HFF-Myc (cell line): Measurements from ENCODE around the gene GRB10.
A peak's percentile ranks its signal among the peaks of the same experiment; 100 is the strongest.

Experiments
- DNase-seq: peaks from one replicate; pipeline ENCODE4 v3.0.0-alpha.2; 2011; ENCODE audit warnings: low read depth; ENCODE audit errors: extremely low read depth
- H3K4me3 ChIP-seq: replicated peaks from 2 replicates; pipeline ENCODE4 v1.5.1; 2011; ENCODE audit warnings: low read depth, mild to moderate bottlenecking, control low read depth, low read length
- CTCF ChIP-seq: IDR thresholded peaks from 2 replicates; pipeline ENCODE4 v1.5.1; 2012; ENCODE audit warnings: mild to moderate bottlenecking, low read depth, low read length, control low read depth; ENCODE audit errors: missing control alignments

Gene GRB10

DNA sequence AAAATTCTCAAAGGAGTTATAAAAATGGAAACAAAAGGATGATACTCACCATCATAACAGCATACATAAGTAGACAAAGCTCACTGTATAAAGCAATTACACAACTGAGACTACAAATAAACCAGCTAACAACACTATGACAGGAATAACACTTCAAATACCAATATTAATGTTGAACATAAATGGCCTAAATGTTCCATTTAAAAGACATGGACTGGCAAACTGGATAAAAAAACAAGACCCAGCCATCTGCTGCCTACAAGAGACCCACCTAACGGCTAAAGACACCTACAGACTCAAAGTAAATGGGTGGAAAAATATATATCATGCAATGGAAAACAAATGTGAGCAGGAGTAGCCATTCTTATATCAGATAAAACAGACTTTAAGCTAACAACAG lies 148.3 kb downstream of the GRB10 start:
- H3K4me3 ChIP-seq, result no peak overlapping the region
- no peak for DNase-seq
- TF ChIP-seq CTCF, result no peak

- no peak for DNase-seq
- H3K4me3 ChIP-seq, result no peak overlapping the region
- no peak for TF ChIP-seq CTCF
Measured at GRCh38 chr7:50633414-50633710, 149.3 kb downstream of the GRB10 start.

GRCh38 chr7:50632561-50633413 lies 149.9 kb downstream of the GRB10 start:
- peak; percentile 96 for TF ChIP-seq CTCF
- DNase-seq, result peak; percentile 32
- no peak overlapping the region for H3K4me3 ChIP-seq

- no peak for DNase-seq
- no peak for TF ChIP-seq CTCF
- H3K4me3 ChIP-seq, result no peak overlapping the region
Measured at GRCh38 chr7:50631639-50632038, 151.1 kb downstream of the GRB10 start.

- DNase-seq, result no peak
- TF ChIP-seq CTCF, result no peak
- no peak overlapping the region for H3K4me3 ChIP-seq
Measured at GRCh38 chr7:50631100-50631499, 151.6 kb downstream of the GRB10 start.

DNA sequence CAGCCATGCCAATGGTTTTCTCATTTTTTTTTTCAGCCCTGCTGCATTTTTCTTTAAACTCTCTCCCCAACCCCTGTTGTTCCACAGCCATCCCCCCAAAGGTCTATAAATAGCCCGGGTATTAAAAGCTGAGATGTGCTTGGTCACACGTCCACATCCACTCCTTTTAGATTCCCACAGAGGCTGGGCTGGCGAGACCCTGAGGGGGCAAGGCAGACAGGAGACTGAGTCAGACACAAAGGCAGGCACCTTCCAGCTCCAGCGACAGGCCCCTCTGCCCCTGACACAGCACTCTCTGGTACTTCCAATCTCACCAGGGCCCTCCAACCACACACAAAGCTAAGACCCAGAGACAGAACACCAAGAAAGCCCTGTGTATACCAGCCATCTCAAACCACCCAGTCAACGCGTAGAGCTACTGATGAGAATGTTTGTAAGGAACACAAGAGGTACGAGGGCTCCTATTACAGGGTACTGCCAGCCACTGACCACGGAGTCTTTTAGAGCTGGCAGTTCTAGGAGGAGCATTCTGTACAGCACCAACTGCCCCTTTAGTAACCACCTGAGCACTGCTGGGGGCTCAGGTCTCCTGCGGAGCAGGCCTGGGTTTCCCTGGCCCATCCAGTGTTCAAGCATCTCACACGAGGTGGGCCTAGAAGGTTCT lies 153.3 kb downstream of the GRB10 start:
- no peak overlapping the region for H3K4me3 ChIP-seq
- DNase-seq, result no peak
- no peak for TF ChIP-seq CTCF
